ENCODE measurements around the gene XCR1. TPM values are rescaled to one million over a fixed set of nuclear protein-coding genes. Genes with fewer than 3 reads are reported as not detected.
"Not testable (repeated sequence)": the region's sequence is repeated elsewhere in the genome, so short reads cannot be mapped to it uniquely, and the experiment has no call there.

XCR1 gene
- total RNA-seq, 1 donor from 2014 or later = not detected

DNA sequence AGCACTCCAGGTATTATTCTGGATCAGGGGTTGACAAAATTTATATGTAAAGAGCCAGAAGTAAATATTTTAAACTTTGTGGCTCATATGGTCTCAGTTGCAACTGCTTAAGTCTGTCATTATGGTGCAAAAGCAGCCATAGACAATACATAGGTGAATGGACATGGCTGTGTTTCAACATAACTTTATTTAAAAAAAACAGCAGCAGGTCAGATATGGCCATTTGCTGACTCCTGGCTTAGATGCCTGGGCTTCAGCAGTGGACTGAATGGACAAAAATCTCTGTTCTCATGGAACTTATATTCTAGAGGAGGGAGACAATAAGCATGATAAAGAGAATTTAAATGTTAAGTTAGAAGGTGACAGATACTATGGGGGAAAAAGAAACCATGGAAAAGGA is 20.0 kb downstream of the XCR1 start:
- no peak for DNase-seq (ENCODE audit: low spot score in 2 of 2)
- FAIRE-seq = no peak

DNA sequence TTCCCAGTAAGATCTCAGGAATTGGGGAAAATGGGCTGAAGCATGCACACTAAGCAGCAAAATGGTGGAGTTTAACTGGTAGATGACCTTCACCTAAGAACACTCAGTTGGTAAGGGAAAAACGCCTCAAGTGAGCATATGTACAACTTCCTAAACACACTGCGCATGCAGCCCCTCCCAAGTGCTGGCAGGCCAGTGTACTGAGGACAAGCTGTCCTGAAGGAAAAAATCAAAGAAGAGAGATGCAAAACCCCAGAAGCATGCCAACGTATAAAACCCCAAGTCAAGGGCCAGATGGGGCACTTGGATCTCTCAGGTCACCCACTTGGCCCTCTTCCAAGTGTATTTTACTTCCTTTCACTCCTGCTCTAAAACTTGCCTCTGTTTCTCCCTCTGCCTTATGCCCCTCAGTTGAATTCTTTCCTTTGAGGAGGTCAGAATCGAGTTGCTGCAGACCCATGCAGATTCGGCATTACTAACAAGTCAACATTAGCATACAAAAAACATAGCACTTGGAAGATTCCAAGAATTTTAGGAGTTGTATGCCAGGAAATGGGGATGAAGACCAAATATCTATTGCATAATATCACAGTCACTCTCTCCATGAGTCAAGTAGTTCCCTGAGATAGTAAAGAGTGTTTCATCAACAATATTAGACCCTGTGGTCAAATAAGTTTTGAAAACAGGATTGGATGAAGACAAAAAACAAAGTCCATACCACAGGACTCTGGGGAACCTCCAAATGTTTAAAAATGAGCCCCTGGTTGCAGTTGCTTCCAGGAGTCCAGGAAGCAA is 20.8 kb downstream of the XCR1 start:
- DNase-seq (ENCODE audit: low spot score in 2 of 2) (no peak), FAIRE-seq (no peak)

DNA sequence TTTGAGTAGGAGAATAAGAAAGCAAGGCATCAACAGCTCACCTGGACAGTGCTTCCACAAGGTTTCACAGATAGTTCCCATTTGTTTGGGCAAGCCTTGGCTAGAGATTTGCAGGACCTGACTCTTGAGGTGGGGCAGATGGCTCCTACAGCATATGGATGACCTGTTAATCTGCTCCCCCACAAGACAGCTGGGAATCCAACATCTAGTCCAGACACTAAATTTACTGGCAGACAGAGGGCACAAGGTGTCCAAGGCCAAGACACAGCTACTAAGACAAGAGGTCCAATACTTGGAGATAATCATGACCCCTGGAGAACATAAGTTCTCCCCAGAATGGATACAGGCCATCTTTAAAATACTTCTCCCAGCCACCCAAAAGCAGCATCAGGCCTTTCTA is 23.6 kb downstream of the XCR1 start:
- not testable (repeated sequence) for FAIRE-seq

GRCh38 chr3:46001178-46001577 is 26.1 kb downstream of the XCR1 start:
- no peak for DNase-seq (ENCODE audit: low spot score in 2 of 2)

More for the DNA sequence above, 23.6 kb downstream of the XCR1 start:
- DNase-seq (ENCODE audit: low spot score in 2 of 2) = not testable (repeated sequence)

DNA sequence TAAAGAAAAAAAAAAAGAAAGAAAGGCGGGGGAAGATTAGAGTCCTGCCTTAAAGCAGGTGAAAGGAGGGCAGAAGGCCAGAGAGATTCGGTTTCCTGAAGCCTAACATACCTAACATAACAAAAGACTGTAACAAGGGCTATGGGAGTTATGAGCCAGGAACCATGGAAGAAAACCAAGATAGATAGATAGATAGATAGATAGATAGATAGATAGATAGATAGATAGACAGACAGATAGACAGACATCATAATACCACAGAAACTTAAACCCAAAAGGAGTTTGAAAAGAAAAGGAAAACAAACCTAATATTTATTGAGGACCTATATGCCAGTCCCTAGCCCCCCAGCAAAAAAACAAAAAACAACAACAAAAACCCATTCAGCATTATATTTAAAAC is 29.3 kb downstream of the XCR1 start:
- FAIRE-seq (no peak), DNase-seq (ENCODE audit: low spot score in 2 of 2) (no peak)

More at GRCh38 chr3:46001178-46001577, 26.1 kb downstream of the XCR1 start:
- FAIRE-seq = no peak

DNA sequence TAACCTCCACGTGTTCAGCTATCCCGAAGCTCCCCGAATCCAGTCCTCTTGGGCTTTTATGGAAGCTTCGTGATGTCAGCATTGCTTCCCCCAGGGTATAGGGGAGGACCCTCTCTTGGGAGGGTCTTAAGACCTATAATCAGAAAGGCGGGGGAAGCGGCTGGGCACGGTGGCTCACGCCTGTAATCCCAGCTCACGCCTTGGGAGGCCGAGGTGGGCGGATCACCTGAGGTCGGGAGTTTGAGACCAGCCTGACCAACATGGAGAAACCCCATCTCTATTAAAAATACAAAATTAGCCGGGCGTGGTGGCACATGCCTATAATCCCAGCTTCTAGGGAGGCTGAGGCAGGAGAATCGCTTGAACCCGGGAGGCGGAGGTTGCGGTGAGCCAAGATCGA is 29.8 kb downstream of the XCR1 start:
- FAIRE-seq; DNase-seq (ENCODE audit: low spot score in 2 of 2): not testable (repeated sequence)

- no peak for FAIRE-seq
These were observed 31.8 kb downstream of the XCR1 start, which contains the start of gene FYCO1 for GRCh38 chr3:45995236-45996192. TSS of gene FYCO1 (minus strand) at chr3:45995824. CDS start at chr3:45984910, 10,914 bp downstream.

GRCh38 chr3:45994419-45995235 is 32.7 kb downstream of the XCR1 start:
- DNase-seq (ENCODE audit: low spot score in 2 of 2) = no peak
- no peak for FAIRE-seq

More at GRCh38 chr3:45995236-45996192, 31.8 kb downstream of the XCR1 start, which contains the start of gene FYCO1:
- peak; percentile 72 to 90 for DNase-seq (ENCODE audit: low spot score in 2 of 2)

DNA sequence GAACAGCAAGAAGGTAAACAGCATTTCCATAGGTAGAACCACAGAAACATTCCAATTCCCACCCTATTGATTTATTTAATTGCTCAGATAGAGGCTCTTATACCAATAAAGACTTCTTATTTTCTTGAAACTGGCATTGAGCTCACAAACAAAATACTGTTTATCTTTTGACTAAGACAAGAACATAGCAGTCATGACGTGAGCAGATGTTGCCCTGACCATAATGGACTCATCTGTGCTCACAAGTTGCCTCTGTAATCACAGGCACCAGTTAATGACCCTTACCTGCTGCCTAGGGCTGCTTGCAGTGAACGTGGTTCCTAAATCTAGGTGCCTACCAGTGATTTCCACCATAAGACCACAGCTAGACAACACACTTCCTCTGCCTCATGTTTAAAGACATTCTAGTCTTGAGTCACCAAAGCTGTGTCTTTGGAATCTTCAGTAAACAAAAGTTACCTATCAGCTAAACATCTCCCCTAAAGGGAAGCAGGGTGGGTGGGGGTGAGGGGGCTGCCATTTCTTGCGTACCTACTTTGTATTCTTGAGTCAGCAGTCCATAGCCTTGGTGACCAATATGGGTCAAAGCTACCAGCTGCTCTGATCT is 33.8 kb downstream of the XCR1 start:
- no peak for DNase-seq (ENCODE audit: low spot score in 2 of 2)
- no peak for FAIRE-seq

DNA sequence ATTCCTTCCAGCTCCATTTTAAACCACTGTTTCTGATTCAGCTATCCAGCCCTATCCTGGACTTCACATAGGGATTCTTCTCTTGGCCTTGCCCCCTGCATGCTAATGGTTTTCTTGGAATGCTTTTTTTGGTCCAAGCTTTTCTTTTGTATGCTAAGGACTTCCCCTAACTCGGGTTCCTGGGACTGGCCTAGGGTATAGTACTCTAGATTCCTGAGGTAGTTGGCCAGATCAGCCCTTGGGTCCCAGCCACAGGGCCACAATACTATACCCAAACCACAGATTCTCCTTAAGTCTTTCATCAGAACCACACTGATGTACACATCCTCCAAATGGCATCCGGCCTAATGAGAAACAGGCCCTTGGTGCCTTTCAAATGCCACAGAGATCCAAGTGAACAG is 34.5 kb downstream of the XCR1 start:
- DNase-seq (ENCODE audit: low spot score in 2 of 2) (no peak), FAIRE-seq (no peak)

DNA sequence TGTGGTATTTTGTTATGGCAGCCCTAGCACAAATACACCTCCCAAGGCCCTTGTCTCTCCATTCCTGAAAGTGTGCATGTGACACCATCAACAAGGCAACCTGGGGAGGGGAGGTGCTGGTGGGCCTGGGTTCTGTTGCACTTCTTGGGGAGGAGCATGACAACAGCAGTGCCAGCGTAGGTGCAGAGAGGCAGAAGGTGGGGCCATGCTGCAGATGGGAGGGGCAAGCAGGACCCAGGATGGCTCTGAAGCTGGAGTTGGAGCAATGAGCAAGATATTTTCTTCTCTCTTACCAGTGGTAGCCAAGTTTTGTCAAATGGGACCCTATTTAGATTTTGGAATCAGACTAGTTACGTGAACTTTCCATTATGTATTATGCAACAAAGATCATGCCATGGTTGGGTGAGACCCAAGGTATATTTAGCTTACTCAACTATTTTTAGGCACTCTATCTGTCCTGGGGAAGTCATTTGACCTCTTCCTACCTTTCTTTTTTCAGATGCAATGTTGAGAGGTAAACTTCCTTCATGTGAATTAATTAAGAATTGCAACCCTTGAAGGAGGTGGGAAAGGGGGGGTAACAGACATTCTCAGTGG is 35.1 kb downstream of the XCR1 start:
- DNase-seq (ENCODE audit: low spot score in 2 of 2) (no peak), FAIRE-seq (no peak)

DNA sequence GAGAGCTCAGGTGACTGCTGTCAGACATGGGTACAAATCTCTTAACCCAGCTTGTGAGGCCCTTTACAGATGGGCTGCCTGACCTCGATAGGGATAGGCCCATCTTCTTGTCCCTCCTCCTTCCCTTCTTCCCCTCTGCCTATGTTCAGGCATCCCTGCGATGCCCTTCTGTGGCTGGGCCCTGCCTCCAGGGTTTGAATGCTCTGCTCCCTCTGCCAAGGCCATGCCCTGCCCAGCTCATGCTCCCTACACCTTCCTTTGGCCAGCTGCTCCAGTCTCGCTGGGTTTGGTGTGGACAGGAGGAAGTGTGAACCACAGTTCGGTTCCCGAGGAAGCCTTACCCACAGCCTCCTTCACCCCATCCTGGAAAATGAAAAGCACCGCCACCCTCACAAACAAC is 35.9 kb downstream of the XCR1 start:
- FAIRE-seq (no peak), DNase-seq (ENCODE audit: low spot score in 2 of 2) (no peak)

DNA sequence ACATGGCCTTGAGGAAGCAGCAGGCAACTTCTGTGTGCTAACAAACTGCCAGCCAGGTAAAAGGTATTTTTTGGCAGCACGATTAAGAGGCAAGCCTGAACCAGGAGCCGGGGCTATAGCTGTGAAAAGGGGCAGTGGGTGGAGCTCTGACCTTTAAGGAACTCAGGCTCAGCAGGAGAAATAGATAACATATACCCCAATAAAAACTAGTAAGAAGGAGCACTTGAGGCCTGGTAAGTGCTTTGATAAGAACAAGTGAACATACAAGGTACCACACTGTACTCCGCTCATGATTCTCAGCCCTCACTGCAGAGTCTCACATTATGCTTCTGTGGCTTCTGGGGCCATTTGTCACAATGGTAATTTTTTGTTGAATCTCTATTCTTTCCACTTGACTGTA is 37.1 kb downstream of the XCR1 start:
- FAIRE-seq = no peak
- no peak for DNase-seq (ENCODE audit: low spot score in 2 of 2)

DNA sequence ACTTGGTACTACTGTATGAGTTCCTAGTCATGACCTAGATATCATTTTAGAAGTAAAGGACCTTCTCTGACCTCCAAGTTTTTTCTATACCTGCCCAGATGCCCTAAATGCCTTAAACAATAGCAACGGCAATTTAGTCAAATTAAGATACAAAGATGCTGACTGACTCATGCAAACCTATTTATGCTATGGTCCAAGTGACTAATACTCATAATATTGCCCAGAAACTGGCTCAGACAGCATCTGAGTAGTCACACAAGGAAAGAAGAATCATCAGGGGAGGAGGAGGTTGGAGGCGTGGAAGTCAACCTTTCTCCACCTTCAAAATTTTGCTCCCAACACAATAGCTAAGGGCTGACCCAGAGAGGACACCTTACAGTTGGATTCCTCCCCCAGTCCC is 38.5 kb downstream of the XCR1 start:
- no peak for FAIRE-seq

DNA sequence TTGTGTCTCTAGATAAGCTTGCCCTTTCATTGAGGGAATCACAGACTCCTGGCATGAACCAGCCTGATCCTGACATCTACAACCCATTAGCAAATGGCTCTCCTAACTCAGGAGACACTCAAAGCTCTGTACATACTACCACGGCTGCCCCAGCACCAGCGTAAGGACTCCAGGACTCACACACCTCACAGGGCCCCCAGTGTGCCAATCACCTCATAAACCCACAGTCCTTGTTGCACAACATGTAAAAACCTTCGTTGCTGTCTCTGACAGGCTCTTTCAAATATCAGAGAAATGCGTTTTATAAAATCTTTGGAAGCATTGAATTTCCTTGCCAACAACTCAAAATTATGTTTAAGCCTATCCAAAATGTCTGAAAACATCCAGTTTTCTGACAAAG is 38.9 kb downstream of the XCR1 start:
- DNase-seq (ENCODE audit: low spot score in 2 of 2) = no peak
- FAIRE-seq = no peak

More for the DNA sequence above, 38.5 kb downstream of the XCR1 start:
- DNase-seq (ENCODE audit: low spot score in 2 of 2) = no peak

DNA sequence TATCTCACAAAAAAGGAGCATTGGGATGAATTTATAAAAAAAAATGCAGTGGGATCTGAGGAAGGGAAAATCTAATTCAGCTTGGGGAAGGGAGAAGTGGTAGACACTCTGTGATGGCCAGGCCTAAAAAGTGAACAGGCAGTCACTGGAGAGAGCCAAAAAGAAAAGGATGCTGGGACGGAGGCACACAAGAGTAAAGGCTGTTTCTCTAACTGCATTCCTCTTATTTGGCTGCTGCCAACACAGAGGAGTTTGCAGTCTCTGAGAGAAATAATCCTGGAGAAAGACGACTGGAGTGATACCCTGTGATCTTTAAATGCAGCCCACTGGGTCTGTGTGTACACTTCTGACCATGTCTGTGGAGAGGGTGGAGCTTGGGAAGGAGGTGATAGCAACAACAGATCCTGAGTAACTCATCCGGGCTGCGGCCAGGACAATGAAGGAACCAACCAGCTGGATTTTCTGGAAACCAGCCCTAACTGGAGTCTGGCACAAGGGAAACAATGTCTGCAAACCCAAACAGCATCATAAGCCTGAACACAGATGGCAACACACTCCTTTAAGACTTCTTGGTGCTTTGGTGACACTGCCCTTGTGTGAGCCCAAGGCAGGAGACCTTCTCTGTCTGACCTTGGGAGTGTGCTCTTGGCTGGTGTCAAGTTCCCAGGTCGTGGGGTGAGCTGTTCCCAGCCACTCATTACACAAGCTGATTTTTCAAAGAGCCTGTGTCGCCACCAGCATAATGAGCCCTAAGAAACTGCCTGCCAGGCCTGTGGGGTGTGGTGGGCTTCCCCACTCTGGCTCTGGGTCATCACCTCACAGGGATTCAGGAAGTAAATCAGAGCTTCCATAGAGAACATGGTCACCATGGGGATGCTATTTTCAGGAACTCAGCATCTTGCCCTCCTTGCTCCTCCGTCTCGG is 39.7 kb downstream of the XCR1 start:
- FAIRE-seq = no peak
- DNase-seq (ENCODE audit: low spot score in 2 of 2) = no peak

DNA sequence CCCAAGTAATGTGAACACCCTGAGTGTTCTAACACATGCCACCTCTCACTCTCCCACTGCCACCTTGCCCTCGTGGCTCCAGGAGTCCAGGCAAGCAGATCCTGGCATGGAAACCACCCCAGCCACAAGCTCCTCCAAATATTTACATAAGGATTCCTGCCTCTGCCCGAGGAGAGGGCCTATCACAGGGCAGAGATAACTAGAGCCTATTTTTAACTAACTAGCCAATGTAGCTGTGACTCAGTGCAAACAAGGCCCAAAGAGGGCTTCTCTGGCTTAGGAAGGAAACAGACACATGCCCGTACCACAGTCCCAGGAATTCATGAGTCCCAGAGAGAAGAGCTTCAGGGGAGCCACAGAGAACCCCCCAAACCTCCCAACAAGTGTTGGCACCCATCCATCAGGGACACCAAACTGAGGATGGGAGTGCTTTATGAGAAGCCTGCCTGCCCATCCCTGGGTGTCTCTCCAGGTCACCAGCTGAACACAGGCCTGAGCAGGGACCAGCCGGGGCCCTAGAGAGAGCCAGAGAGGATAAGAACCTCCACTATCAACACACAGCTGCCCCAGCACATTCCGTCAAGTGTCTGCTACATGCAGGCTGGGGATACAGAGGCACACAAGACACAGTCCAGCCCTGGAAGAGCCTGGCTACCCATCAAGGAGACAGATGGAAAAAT is 40.8 kb downstream of the XCR1 start:
- FAIRE-seq (no peak), DNase-seq (ENCODE audit: low spot score in 2 of 2) (no peak)
